Sigmoid colon (tissue), 7 donors: Measurements from ENCODE around the gene ZNF587B. TPM values are rescaled to one million over a fixed set of nuclear protein-coding genes. Genes with fewer than 3 reads are reported as not detected.
"Not testable (repeated sequence)": the region's sequence is repeated elsewhere in the genome, so short reads cannot be mapped to it uniquely, and the experiment has no call there.

Experiments
- DNase-seq: peaks from one replicate; pipeline ENCODE4 v3.0.0-alpha.2; 2019
- H3K27ac ChIP-seq, 4 donors: fragments of 200-600 bp; sonication (generic); one replicate each; pipeline ENCODE4 v1.5.1; 2016 to 2019; ENCODE audit warnings: mild to moderate bottlenecking in 1 of 4
- H3K27me3 ChIP-seq, 3 donors: fragments of 200-600 bp; sonication (generic); one replicate each; pipeline ENCODE4 v1.5.1; 2019; ENCODE audit warnings: mild to moderate bottlenecking in 1 of 3
- H3K36me3 ChIP-seq, 4 donors: fragments of 200-600 bp; sonication (generic); one replicate each; pipeline ENCODE4 v1.5.1; 2016 to 2019
- H3K4me1 ChIP-seq, 4 donors: fragments of 200-600 bp; sonication (generic); one replicate each; pipeline ENCODE4 v1.5.1; 2017 to 2019
- H3K4me3 ChIP-seq, 4 donors: fragments of 200-600 bp; sonication (generic); one replicate each; pipeline ENCODE4 v1.5.1; 2017 to 2019; ENCODE audit warnings: mild to moderate bottlenecking in 2 of 4, moderate library complexity in 1 of 4
- H3K9me3 ChIP-seq, 4 donors: fragments of 200-600 bp in 3 of 4; sonication (generic) in 3 of 4; one replicate each; pipeline versions ENCODE4 v1.5.1 to v1.6.1; 2013 to 2019
- CTCF ChIP-seq, 4 experiments: fragments of 450-650 bp in 3 of 4; fragments of 200-600 bp in 1 of 4; IDR thresholded peaks; one replicate each; pipeline ENCODE4 v1.5.1; 2016 to 2019; ENCODE audit warnings: antibody characterized with exemption in 4 of 4, mild to moderate bottlenecking in 3 of 4, moderate library complexity in 2 of 4
- EP300 ChIP-seq, 4 donors: sonication (generic); formaldehyde crosslinking; IDR thresholded peaks; one replicate each; pipeline ENCODE4 v1.6.1; 2017; ENCODE audit warnings: antibody characterized with exemption in 4 of 4
- POLR2A ChIP-seq, 2 donors: fragments of 450-650 bp; IDR thresholded peaks; one replicate each; pipeline ENCODE4 v1.6.1; 2016; ENCODE audit warnings: antibody characterized with exemption in 2 of 2, mild to moderate bottlenecking in 2 of 2, moderate library complexity in 2 of 2
- POLR2AphosphoS5 ChIP-seq, 4 donors: sonication (generic); formaldehyde crosslinking; IDR thresholded peaks; one replicate each; pipeline ENCODE4 v1.6.1; 2017; ENCODE audit warnings: antibody characterized with exemption in 4 of 4
- WGBS, 2 donors: extraction: QIAGEN DNeasy Blood & Tissue Kit; methylation state at CpG; one replicate each; pipeline ENCODE4 v1.1.7; 2013; 5-methylcytosine and 5-hydroxymethylcytosine counted together
- intact Hi-C: fragments of 100-400 bp; cut with DNase I; formaldehyde crosslinking; loops from one replicate; pipeline ENCODE4 v1.15.1; 2023
- polyA plus RNA-seq, 3 donors: library from polyadenylated mRNA; stranded (reverse); fragments of 200-250 nt; gene quantifications; one replicate each; pipeline ENCODE4 v1.2.3, GENCODE V29; 2013
- total RNA-seq, 4 donors: library from RNA; depleted of rRNA; stranded (reverse); fragments of >200 nt; gene quantifications; one replicate each; pipeline ENCODE4 v1.1.0, GENCODE V29; 2016
- donor health status: healthy with polysubstance abuse.
- donor health status: Bipolar disorder and iron deficiency.
- donor health status: healthy.

ZNF587B gene
- total and polyA plus RNA-seq, 7 donors: 1.2 to 13.0 (median 8.6) TPM

- H3K27me3 ChIP-seq: no peaks in the 10 kb centered on the region
- no peaks in the 10 kb centered on the region for H3K9me3 ChIP-seq
- intact Hi-C loops: no loop called here
- no peak for TF ChIP-seq POLR2A (IDR thresholded peaks at IDR 0.05)
- WGBS, 2 donors: 91 to 95% methylated on average over 6 of the region's 6 CpGs
- peaks cover 0 to 5% (median 0%) of the 10 kb centered on the region in 4 donors for H3K36me3 ChIP-seq
- H3K4me1 ChIP-seq: peaks cover 0 to 10% (median 6%) of the 10 kb centered on the region in 4 donors
- H3K4me3 ChIP-seq: no peak overlapping the region
- H3K27ac ChIP-seq: no peak overlapping the region
- no peak for DNase-seq
These were observed 4.6 kb upstream of the ZNF587B start for GRCh38 chr19:57825511-57825910.

GRCh38 chr19:57829316-57829715 is 783 bp upstream of the ZNF587B start:
- no peak for DNase-seq
- H3K4me3 ChIP-seq: no peak overlapping the region
- 92% methylated on average over 5 of the region's 5 CpGs for WGBS, 2 donors
- intact Hi-C loops: no loop called here
- no peaks in the 10 kb centered on the region for H3K27me3 ChIP-seq
- peaks cover 0 to 15% (median 5%) of the 10 kb centered on the region in 4 donors for H3K4me1 ChIP-seq
- TF ChIP-seq EP300 (IDR thresholded peaks at IDR 0.05): no peak
- TF ChIP-seq POLR2AphosphoS5 (IDR thresholded peaks at IDR 0.05): no peak
- TF ChIP-seq POLR2A (IDR thresholded peaks at IDR 0.05): no peak
- no peak for TF ChIP-seq CTCF (IDR thresholded peaks at IDR 0.05)
- H3K27ac ChIP-seq: no peak overlapping the region
- no peaks in the 10 kb centered on the region for H3K9me3 ChIP-seq
- no peaks in the 10 kb centered on the region for H3K36me3 ChIP-seq

GRCh38 chr19:57836991-57837390 is 6.9 kb downstream of the ZNF587B start:
- H3K27me3 ChIP-seq, H3K4me1 ChIP-seq, intact Hi-C loops, H3K4me3 ChIP-seq, H3K9me3 ChIP-seq, DNase-seq, H3K27ac ChIP-seq: not testable (repeated sequence)
- WGBS, 2 donors: 96 to 98% methylated on average over 5 of the region's 5 CpGs
- peaks cover 0 to 23% (median 7%) of the 10 kb centered on the region in 4 donors for H3K36me3 ChIP-seq

- DNase-seq, H3K4me3 ChIP-seq, H3K4me1 ChIP-seq, H3K27ac ChIP-seq, H3K27me3 ChIP-seq, intact Hi-C loops, H3K9me3 ChIP-seq: not testable (repeated sequence)
- WGBS, 2 donors: 87 to 95% methylated on average over 5 of the region's 5 CpGs
- H3K36me3 ChIP-seq: peaks cover 0 to 31% (median 9%) of the 10 kb centered on the region in 4 donors
These were observed 8.6 kb downstream of the ZNF587B start for GRCh38 chr19:57838622-57839191.

- H3K27me3 ChIP-seq: no peaks in the 10 kb centered on the region
- H3K4me1 ChIP-seq: no peaks in the 10 kb centered on the region
- DNase-seq: no peak
- H3K4me3 ChIP-seq: no peak overlapping the region
- 84% methylated on average over 6 of the region's 6 CpGs for WGBS, 2 donors
- intact Hi-C loops: no loop called here
- TF ChIP-seq EP300 (IDR thresholded peaks at IDR 0.05): no peak
- TF ChIP-seq CTCF (IDR thresholded peaks at IDR 0.05): no peak
- no peak for TF ChIP-seq POLR2A (IDR thresholded peaks at IDR 0.05)
- TF ChIP-seq POLR2AphosphoS5 (IDR thresholded peaks at IDR 0.05): no peak
- no peaks in the 10 kb centered on the region for H3K9me3 ChIP-seq
- peaks cover 0 to 36% (median 9%) of the 10 kb centered on the region in 4 donors for H3K36me3 ChIP-seq
- no peak overlapping the region for H3K27ac ChIP-seq
These were observed 11.1 kb downstream of the ZNF587B start for GRCh38 chr19:57841122-57841763.

GRCh38 chr19:57847164-57847563 is 17.1 kb downstream of the ZNF587B start:
- H3K27ac ChIP-seq, H3K4me3 ChIP-seq, H3K27me3 ChIP-seq, DNase-seq, H3K9me3 ChIP-seq: not testable (repeated sequence)
- Histone ChIP-seq H3K36me3 (peaks cover 0 to 11% (median under 1%) of the 10 kb centered on the region in 4 donors), H3K4me1 (peaks cover 0 to 16% (median 14%) of the 10 kb centered on the region in 4 donors)
- intact Hi-C loops: loop anchor here (5.0 kb wide), 1 partner anchor 35 kb away; the partner anchor contains the start of gene ZNF552
- WGBS, 2 donors: 78 to 87% methylated on average over 3 of the region's 3 CpGs

- intact Hi-C loops: loop anchor here (5.0 kb wide), 1 partner anchor 37 kb away; the partner anchor contains the start of gene ZNF552
- H3K9me3 ChIP-seq, DNase-seq, H3K27ac ChIP-seq, H3K27me3 ChIP-seq: not testable (repeated sequence)
- Histone ChIP-seq H3K4me3 (peak overlapping the region; percentile 57 to 70 (median 61)), H3K4me1 (peaks cover 0 to 16% (median 14%) of the 10 kb centered on the region in 4 donors), H3K36me3 (peaks cover 0 to 12% (median 0%) of the 10 kb centered on the region in 4 donors)
- whole genome bisulfite sequencing, 2 donors: 97 to 98% methylated on average over 2 of the region's 2 CpGs
These were observed 19.1 kb downstream of the ZNF587B start for GRCh38 chr19:57849162-57849665.
